DMS114 treated with DMSO at 0.1 percent for 48 hours (cell line): ENCODE results near the gene GADD45G.

Experiments
- DNase-seq: peaks from one replicate; lab custom pipeline; 2025; ENCODE audit not compliant: unreplicated experiment; lab: John Stamatoyannopoulos, UW

GADD45G gene

GRCh38 chr9:89604729-89605464 is at the start of gene GADD45G:
TSS of gene GADD45G (plus strand) at chr9:89605012. CDS start at chr9:89605122, 110 bp downstream.
- no peak for DNase-seq

GRCh38 chr9:89555036-89555415 is 49.8 kb upstream of the GADD45G start:
- no peak for DNase-seq

- DNase-seq: no peak
These were observed 49.1 kb upstream of the GADD45G start for GRCh38 chr9:89555451-89556375.

- DNase-seq: no peak
These were observed 46.5 kb upstream of the GADD45G start for GRCh38 chr9:89558196-89558899.

GRCh38 chr9:89558948-89559347 is 45.9 kb upstream of the GADD45G start:
- no peak for DNase-seq

GRCh38 chr9:89562186-89562814 is 42.5 kb upstream of the GADD45G start:
- no peak for DNase-seq

- no peak for DNase-seq
These were observed 41.1 kb upstream of the GADD45G start for GRCh38 chr9:89563571-89564345.

- DNase-seq: no peak
These were observed 40.4 kb upstream of the GADD45G start for GRCh38 chr9:89564346-89564878.

- DNase-seq: no peak
These were observed 37.2 kb upstream of the GADD45G start for GRCh38 chr9:89567649-89568048.

- no peak for DNase-seq
These were observed 30.5 kb upstream of the GADD45G start for GRCh38 chr9:89574309-89574708.

- peak; percentile 2 for DNase-seq
These were observed 28.4 kb upstream of the GADD45G start for GRCh38 chr9:89576404-89576839.

- no peak for DNase-seq
These were observed 27.4 kb upstream of the GADD45G start for GRCh38 chr9:89577363-89577762.

GRCh38 chr9:89579741-89580385 is 24.9 kb upstream of the GADD45G start:
- DNase-seq: no peak

- DNase-seq: no peak
These were observed 18.5 kb upstream of the GADD45G start for GRCh38 chr9:89586311-89586710.

GRCh38 chr9:89588271-89588879 is 16.4 kb upstream of the GADD45G start:
- DNase-seq: no peak

- DNase-seq: no peak
These were observed 14.4 kb upstream of the GADD45G start for GRCh38 chr9:89590415-89590814.

- DNase-seq: no peak
These were observed 13.3 kb upstream of the GADD45G start for GRCh38 chr9:89591274-89592212.
